NB4 (cell line): Measurements from ENCODE around the gene CMPK1.
A peak's percentile ranks its signal among the peaks of the same experiment; 100 is the strongest.

Source experiments
- DNase-seq: peaks from one replicate; pipeline ENCODE4 v3.0.0; 2010; ENCODE audit warnings: low read depth
- H3K4me3 ChIP-seq: one replicate; pipeline ENCODE4 v1.5.1; 2011; ENCODE audit warnings: mild to moderate bottlenecking, low read depth, low read length, moderate library complexity
- MAX ChIP-seq: IDR thresholded peaks from 2 replicates; pipeline ENCODE4 v1.6.1; 2011; ENCODE audit warnings: low read depth, low read length
- MYC ChIP-seq: IDR thresholded peaks from 2 replicates; pipeline ENCODE4 v1.6.1; 2011; ENCODE audit warnings: low read depth, low read length
- POLR2A ChIP-seq: IDR thresholded peaks from 2 replicates; pipeline ENCODE4 v1.6.1; 2011; ENCODE audit warnings: mild to moderate bottlenecking; ENCODE audit not compliant: insufficient read length; ENCODE audit errors: extremely low read depth
- TF ChIP-seq, protein P1 (sequence below): IDR thresholded peaks from one replicate; pipeline ENCODE4 v1.5.1; 2012; ENCODE audit warnings: low read depth, low read length

The CMPK1 gene

DNA sequence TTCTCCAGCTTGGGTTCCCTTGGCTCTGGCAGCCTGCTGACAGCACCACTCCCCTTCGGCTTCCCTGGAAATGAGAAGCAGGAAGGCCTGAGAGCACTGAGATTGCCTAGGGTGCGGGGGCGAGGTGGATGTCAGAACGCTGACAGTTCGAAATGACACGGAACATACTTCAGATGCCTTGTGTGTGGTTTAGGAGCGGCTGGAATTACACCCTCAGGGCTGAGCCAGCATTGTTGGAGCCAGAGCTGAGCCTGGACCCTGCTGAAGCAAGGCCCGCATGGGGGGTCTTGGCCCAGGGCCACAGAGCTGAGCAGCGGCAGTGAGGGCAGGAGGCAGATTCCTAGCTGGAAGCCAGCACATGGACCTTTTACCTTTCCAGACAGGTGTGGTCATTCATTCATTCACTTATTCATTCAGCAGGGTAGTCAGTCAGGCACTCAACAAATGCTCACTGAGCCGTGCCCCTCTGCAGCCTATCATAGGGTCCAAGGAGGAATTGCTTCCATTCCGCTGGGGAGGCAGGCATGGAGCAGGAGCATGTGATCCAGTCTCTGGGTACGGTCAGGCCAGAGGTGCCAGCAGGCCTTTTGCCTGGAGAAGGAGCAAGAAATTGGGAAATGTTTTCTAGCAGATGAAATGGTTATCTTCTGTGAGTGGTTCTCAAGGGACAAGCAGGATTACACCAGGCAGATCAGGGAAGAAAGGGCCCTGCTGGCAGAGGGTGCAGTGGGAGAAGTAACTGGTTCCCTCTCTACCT is 75.9 kb downstream of the CMPK1 start:
- DNase-seq = no peak
- TF ChIP-seq, protein P1, sequence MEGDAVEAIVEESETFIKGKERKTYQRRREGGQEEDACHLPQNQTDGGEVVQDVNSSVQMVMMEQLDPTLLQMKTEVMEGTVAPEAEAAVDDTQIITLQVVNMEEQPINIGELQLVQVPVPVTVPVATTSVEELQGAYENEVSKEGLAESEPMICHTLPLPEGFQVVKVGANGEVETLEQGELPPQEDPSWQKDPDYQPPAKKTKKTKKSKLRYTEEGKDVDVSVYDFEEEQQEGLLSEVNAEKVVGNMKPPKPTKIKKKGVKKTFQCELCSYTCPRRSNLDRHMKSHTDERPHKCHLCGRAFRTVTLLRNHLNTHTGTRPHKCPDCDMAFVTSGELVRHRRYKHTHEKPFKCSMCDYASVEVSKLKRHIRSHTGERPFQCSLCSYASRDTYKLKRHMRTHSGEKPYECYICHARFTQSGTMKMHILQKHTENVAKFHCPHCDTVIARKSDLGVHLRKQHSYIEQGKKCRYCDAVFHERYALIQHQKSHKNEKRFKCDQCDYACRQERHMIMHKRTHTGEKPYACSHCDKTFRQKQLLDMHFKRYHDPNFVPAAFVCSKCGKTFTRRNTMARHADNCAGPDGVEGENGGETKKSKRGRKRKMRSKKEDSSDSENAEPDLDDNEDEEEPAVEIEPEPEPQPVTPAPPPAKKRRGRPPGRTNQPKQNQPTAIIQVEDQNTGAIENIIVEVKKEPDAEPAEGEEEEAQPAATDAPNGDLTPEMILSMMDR = no peak
- TF ChIP-seq MAX (no peak), POLR2A (no peak), MYC (no peak)
- no peak overlapping the region for H3K4me3 ChIP-seq

GRCh38 chr1:47410068-47410455 is 76.5 kb downstream of the CMPK1 start:
- DNase-seq = no peak
- TF ChIP-seq POLR2A = no peak
- TF ChIP-seq MAX = no peak
- no peak for TF ChIP-seq MYC
- TF ChIP-seq, protein P1 = no peak
- H3K4me3 ChIP-seq = no peak overlapping the region

- no peak overlapping the region for H3K4me3 ChIP-seq
- peak; percentile 22 for DNase-seq
- no peak for TF ChIP-seq POLR2A
- TF ChIP-seq, protein P1 = no peak
- TF ChIP-seq MYC = no peak
- TF ChIP-seq MAX = no peak
Observed at GRCh38 chr1:47411436-47411835, 77.8 kb downstream of the CMPK1 start.

GRCh38 chr1:47412437-47412836 is 78.8 kb downstream of the CMPK1 start:
- TF ChIP-seq MYC = no peak
- TF ChIP-seq POLR2A = no peak
- TF ChIP-seq MAX = no peak
- TF ChIP-seq, protein P1 = no peak

GRCh38 chr1:47415728-47416318 is 82.2 kb downstream of the CMPK1 start, which contains the start of gene FOXE3:
Gene FOXE3, plus strand, starts transcription at chr1:47416285. Its CDS starts 31 bp downstream, at chr1:47416316.
- DNase-seq = no peak
- TF ChIP-seq MAX (no peak), POLR2A (no peak), MYC (no peak)
- TF ChIP-seq, protein P1 = no peak
- no peak within 1 kb of the TSS for H3K4me3 ChIP-seq

More at GRCh38 chr1:47412437-47412836, 78.8 kb downstream of the CMPK1 start:
- DNase-seq = no peak
- no peak overlapping the region for H3K4me3 ChIP-seq
